Measurements from ENCODE around the gene MPV17. TPM values are rescaled to one million over a fixed set of nuclear protein-coding genes. Genes with fewer than 3 reads are reported as not detected.

The MPV17 gene
- polyA plus RNA-seq, 2 of the 4 experiments (the other 2 are of a cell fraction), result 67.7 to 130 TPM

DNA sequence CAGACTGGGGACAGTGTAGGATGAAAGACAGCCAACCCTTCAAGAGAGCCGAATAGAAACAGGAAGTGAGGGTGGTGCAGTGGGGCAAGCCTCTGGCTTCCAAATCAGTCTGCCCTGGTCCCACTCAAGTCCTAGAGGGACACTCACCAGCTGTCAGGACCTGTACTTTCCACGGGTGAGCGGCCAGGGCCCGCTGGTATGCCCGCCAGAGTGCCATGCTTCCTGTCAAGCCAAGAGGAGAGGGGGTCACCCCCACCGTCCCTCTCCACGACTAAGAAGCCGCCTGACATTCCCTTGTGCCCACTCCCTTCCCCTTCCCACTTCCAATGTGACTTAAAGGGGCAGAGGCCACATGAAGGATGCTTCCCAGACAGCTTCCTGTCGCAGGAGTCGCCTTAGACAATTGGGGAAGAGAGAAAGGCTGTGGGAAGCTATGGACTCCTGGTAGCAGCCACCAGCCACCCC lies 564 bp downstream of the MPV17 start (continued):
- TF ChIP-seq MYC (IDR thresholded peaks at IDR 0.05; ENCODE audit: borderline replicate concordance, low read length), result no peak
- no peak for TF ChIP-seq HOXB13 (CRISPR knock-in tag; IDR thresholded peaks at IDR 0.05; ENCODE audit: low read depth)
- TF ChIP-seq SREBF2 (IDR thresholded peaks at IDR 0.05), result no peak
- TF ChIP-seq FOSL2 (IDR thresholded peaks at IDR 0.05), result no peak
- TF ChIP-seq FOSL2 (CRISPR knock-in tag; IDR thresholded peaks at IDR 0.05), result no peak
- TF ChIP-seq RCOR1 (IDR thresholded peaks at IDR 0.05; ENCODE audit: low read depth, low read length), result no peak

DNA sequence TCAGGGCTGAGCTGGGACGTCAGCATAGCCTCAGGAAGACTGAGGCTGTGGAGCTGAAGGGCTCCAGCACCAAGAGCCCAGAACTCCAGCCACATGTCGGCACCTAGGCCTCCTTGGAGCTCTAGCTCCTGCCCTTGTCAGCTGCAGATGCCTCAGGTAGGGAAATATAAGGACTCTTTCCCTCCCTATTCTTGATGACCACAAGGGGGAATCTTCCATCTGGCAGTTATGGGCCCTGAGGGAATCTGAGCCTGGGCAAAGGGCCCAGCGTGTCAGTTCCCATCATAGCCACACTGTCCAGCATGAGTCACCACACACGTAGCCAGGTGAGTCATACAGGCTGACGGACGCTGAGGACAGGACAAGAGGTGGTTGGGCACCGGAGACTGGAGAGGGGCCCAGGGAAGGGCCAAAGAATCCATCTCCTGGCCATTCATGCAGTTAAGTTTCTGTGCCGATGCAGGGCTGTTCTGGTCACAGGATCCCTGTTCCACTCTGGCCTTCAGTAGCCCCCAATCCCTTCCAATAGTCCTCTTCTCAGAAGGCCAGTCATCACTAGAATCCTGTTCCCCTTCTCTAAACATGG lies 1.8 kb downstream of the MPV17 start:
- Histone ChIP-seq H3K4me1 (peaks cover 31% of the 10 kb centered on the region), H3K4me2 (peak overlapping the region; percentile 82), H3K27ac (peak overlapping the region; percentile 93 to 99), H3K9me3 (no peaks in the 10 kb centered on the region), H3K4me3 (peak overlapping the region; percentile 58; the same call in 1 of the 3 replicates)
- DNase-seq (ENCODE audit: low read depth in 1 of 2, low spot score in 1 of 2), result peak; percentile 96 to 98
- CTCF ChIA-PET, result interaction anchor here (0.7 to 12.8 kb wide), 28 partner anchors 8 to 295 kb away, joined by 3 to 171 read pairs (median 4); partner anchors contain the start of genes EIF2B4, SNX17, TRIM54 and ZNF513
- peak; percentile 86 to 88 for ATAC-seq
- 4% methylated on average over 8 of the region's 8 CpGs for WGBS (ENCODE audit: missing lambda C conversion rate)
- POLR2A ChIA-PET, result interaction anchor here (0.6 to 1.0 kb wide), 2 partner anchors 11 to 18 kb away, joined by 3 to 10 read pairs; no protein-coding TSS in a partner anchor
- peak; percentile 51 for FAIRE-seq
- TF ChIP-seq RNF2 (IDR thresholded peaks at IDR 0.05; ENCODE audit: borderline replicate concordance, low read depth), result no peak
- no peak for TF ChIP-seq EP300 (IDR thresholded peaks at IDR 0.05)
- TF ChIP-seq, protein P1, sequence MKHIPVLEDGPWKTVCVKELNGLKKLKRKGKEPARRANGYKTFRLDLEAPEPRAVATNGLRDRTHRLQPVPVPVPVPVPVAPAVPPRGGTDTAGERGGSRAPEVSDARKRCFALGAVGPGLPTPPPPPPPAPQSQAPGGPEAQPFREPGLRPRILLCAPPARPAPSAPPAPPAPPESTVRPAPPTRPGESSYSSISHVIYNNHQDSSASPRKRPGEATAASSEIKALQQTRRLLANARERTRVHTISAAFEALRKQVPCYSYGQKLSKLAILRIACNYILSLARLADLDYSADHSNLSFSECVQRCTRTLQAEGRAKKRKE (CRISPR knock-in tag; IDR thresholded peaks at IDR 0.05; ENCODE audit: low read depth), result no peak
- TF ChIP-seq, protein P2, sequence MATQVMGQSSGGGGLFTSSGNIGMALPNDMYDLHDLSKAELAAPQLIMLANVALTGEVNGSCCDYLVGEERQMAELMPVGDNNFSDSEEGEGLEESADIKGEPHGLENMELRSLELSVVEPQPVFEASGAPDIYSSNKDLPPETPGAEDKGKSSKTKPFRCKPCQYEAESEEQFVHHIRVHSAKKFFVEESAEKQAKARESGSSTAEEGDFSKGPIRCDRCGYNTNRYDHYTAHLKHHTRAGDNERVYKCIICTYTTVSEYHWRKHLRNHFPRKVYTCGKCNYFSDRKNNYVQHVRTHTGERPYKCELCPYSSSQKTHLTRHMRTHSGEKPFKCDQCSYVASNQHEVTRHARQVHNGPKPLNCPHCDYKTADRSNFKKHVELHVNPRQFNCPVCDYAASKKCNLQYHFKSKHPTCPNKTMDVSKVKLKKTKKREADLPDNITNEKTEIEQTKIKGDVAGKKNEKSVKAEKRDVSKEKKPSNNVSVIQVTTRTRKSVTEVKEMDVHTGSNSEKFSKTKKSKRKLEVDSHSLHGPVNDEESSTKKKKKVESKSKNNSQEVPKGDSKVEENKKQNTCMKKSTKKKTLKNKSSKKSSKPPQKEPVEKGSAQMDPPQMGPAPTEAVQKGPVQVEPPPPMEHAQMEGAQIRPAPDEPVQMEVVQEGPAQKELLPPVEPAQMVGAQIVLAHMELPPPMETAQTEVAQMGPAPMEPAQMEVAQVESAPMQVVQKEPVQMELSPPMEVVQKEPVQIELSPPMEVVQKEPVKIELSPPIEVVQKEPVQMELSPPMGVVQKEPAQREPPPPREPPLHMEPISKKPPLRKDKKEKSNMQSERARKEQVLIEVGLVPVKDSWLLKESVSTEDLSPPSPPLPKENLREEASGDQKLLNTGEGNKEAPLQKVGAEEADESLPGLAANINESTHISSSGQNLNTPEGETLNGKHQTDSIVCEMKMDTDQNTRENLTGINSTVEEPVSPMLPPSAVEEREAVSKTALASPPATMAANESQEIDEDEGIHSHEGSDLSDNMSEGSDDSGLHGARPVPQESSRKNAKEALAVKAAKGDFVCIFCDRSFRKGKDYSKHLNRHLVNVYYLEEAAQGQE (IDR thresholded peaks at IDR 0.05), result no peak
- peak; percentile 35 to 86; a peak in 3 of 5 replicates for TF ChIP-seq JUN (IDR thresholded peaks at IDR 0.05)
- no peak for TF ChIP-seq SREBF2 (IDR thresholded peaks at IDR 0.05)
- TF ChIP-seq, protein P3, sequence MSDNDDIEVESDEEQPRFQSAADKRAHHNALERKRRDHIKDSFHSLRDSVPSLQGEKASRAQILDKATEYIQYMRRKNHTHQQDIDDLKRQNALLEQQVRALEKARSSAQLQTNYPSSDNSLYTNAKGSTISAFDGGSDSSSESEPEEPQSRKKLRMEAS (IDR thresholded peaks at IDR 0.05), result peak; percentile 85
- TF ChIP-seq GATA3 (IDR thresholded peaks at IDR 0.05; ENCODE audit: borderline replicate concordance), result peak; percentile 62; the same call in 1 of the 2 replicates
- peak; percentile 93 for TF ChIP-seq JUNB (IDR thresholded peaks at IDR 0.05)
- no peak for TF ChIP-seq HOXB13 (CRISPR knock-in tag; IDR thresholded peaks at IDR 0.05; ENCODE audit: low read depth)
- TF ChIP-seq NFE2L2 (conservative IDR thresholded peaks at IDR 0.05; ENCODE audit: low read length), result no peak
- no peak for TF ChIP-seq ZSCAN20 (CRISPR knock-in tag; IDR thresholded peaks at IDR 0.05)
- TF ChIP-seq CBX8 (IDR thresholded peaks at IDR 0.05), result no peak
- TF ChIP-seq, protein P4, sequence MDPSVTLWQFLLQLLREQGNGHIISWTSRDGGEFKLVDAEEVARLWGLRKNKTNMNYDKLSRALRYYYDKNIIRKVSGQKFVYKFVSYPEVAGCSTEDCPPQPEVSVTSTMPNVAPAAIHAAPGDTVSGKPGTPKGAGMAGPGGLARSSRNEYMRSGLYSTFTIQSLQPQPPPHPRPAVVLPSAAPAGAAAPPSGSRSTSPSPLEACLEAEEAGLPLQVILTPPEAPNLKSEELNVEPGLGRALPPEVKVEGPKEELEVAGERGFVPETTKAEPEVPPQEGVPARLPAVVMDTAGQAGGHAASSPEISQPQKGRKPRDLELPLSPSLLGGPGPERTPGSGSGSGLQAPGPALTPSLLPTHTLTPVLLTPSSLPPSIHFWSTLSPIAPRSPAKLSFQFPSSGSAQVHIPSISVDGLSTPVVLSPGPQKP (IDR thresholded peaks at IDR 0.05; ENCODE audit: low read depth, low read length), result no peak
- no peak for TF ChIP-seq FOSB (CRISPR knock-in tag; IDR thresholded peaks at IDR 0.05)
- peak; percentile 55 to 56; a peak in 3 of 5 replicates for TF ChIP-seq RAD21 (conservative IDR thresholded peaks at IDR 0.05 in 1 of 2, IDR thresholded peaks at IDR 0.05 in 1 of 2)
- TF ChIP-seq FOSL2 (IDR thresholded peaks at IDR 0.05), result peak; percentile 99
- TF ChIP-seq FOSL2 (CRISPR knock-in tag; IDR thresholded peaks at IDR 0.05), result peak; percentile 100
- no peak for TF ChIP-seq MAZ (IDR thresholded peaks at IDR 0.05; ENCODE audit: borderline replicate concordance, low read depth, low read length)
- TF ChIP-seq, protein P5, sequence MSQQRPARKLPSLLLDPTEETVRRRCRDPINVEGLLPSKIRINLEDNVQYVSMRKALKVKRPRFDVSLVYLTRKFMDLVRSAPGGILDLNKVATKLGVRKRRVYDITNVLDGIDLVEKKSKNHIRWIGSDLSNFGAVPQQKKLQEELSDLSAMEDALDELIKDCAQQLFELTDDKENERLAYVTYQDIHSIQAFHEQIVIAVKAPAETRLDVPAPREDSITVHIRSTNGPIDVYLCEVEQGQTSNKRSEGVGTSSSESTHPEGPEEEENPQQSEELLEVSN (IDR thresholded peaks at IDR 0.05; ENCODE audit: borderline replicate concordance, low read depth), result no peak; the same call in 1 of the 2 replicates
- TF ChIP-seq, protein P6, sequence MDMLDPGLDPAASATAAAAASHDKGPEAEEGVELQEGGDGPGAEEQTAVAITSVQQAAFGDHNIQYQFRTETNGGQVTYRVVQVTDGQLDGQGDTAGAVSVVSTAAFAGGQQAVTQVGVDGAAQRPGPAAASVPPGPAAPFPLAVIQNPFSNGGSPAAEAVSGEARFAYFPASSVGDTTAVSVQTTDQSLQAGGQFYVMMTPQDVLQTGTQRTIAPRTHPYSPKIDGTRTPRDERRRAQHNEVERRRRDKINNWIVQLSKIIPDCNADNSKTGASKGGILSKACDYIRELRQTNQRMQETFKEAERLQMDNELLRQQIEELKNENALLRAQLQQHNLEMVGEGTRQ (IDR thresholded peaks at IDR 0.05), result no peak
- 0 out of 2 replicates have a peak, but pooled peaks have one; percentile 41 for TF ChIP-seq MYC (IDR thresholded peaks at IDR 0.05; ENCODE audit: borderline replicate concordance, low read length)
- peak; percentile 60 for TF ChIP-seq SMC3 (IDR thresholded peaks at IDR 0.05)
- TF ChIP-seq, protein P7, sequence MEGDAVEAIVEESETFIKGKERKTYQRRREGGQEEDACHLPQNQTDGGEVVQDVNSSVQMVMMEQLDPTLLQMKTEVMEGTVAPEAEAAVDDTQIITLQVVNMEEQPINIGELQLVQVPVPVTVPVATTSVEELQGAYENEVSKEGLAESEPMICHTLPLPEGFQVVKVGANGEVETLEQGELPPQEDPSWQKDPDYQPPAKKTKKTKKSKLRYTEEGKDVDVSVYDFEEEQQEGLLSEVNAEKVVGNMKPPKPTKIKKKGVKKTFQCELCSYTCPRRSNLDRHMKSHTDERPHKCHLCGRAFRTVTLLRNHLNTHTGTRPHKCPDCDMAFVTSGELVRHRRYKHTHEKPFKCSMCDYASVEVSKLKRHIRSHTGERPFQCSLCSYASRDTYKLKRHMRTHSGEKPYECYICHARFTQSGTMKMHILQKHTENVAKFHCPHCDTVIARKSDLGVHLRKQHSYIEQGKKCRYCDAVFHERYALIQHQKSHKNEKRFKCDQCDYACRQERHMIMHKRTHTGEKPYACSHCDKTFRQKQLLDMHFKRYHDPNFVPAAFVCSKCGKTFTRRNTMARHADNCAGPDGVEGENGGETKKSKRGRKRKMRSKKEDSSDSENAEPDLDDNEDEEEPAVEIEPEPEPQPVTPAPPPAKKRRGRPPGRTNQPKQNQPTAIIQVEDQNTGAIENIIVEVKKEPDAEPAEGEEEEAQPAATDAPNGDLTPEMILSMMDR (IDR thresholded peaks at IDR 0.05), result peak; percentile 59
- TF ChIP-seq FOXS1 (CRISPR knock-in tag; IDR thresholded peaks at IDR 0.05), result no peak
- TF ChIP-seq CBX2 (IDR thresholded peaks at IDR 0.05; ENCODE audit: borderline replicate concordance, low read depth), result no peak
- no peak for TF ChIP-seq KDM1A (IDR thresholded peaks at IDR 0.05; ENCODE audit: low read depth)
